DND-41 (cell line): ENCODE measurements around the gene ZNF394.

Source experiments
- EZH2 ChIP-seq: IDR thresholded peaks from 3 replicates; pipeline ENCODE4 v1.6.1; 2012; ENCODE audit warnings: borderline replicate concordance, low read depth, mild to moderate bottlenecking, moderate library complexity, low read length, inconsistent platforms; ENCODE audit not compliant: severe bottlenecking
- TF ChIP-seq, protein P1 (sequence below): IDR thresholded peaks from 2 replicates; pipeline ENCODE4 v1.5.1; 2012; ENCODE audit warnings: borderline replicate concordance, low read length, moderate library complexity, mild to moderate bottlenecking; ENCODE audit not compliant: poor library complexity, severe bottlenecking; ENCODE audit errors: extremely low read depth

DNA sequence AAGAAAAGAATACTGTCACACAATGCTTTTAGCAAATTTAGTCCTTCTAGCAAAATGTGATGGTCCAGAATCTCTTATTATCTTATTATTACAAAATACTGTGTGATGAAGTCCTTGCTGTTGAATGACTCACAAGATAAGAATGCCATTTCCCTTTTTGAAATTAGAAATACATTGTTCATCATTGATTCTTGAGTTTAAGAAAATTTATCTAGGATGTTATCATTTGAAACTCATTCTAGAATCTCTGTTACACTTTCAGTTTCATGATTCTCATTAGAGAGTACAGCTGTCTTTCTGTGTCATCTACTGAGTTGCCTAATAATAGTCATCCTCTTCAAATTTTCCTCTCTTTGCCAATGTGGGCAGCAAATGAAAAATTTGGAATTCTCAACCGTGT lies 14.0 kb upstream of the ZNF394 start:
- TF ChIP-seq, protein P1, sequence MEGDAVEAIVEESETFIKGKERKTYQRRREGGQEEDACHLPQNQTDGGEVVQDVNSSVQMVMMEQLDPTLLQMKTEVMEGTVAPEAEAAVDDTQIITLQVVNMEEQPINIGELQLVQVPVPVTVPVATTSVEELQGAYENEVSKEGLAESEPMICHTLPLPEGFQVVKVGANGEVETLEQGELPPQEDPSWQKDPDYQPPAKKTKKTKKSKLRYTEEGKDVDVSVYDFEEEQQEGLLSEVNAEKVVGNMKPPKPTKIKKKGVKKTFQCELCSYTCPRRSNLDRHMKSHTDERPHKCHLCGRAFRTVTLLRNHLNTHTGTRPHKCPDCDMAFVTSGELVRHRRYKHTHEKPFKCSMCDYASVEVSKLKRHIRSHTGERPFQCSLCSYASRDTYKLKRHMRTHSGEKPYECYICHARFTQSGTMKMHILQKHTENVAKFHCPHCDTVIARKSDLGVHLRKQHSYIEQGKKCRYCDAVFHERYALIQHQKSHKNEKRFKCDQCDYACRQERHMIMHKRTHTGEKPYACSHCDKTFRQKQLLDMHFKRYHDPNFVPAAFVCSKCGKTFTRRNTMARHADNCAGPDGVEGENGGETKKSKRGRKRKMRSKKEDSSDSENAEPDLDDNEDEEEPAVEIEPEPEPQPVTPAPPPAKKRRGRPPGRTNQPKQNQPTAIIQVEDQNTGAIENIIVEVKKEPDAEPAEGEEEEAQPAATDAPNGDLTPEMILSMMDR = no peak
- no peak for TF ChIP-seq EZH2
